ENCODE data around the gene ABCA2. TPM values are rescaled to one million over a fixed set of nuclear protein-coding genes. Genes with fewer than 3 reads are reported as not detected.
A peak's percentile ranks its signal among the peaks of the same experiment; 100 is the strongest.

Gene ABCA2
- total RNA-seq, 4 donors from 2014 or later, result 51.1 to 204 (median 96.5) TPM

DNA sequence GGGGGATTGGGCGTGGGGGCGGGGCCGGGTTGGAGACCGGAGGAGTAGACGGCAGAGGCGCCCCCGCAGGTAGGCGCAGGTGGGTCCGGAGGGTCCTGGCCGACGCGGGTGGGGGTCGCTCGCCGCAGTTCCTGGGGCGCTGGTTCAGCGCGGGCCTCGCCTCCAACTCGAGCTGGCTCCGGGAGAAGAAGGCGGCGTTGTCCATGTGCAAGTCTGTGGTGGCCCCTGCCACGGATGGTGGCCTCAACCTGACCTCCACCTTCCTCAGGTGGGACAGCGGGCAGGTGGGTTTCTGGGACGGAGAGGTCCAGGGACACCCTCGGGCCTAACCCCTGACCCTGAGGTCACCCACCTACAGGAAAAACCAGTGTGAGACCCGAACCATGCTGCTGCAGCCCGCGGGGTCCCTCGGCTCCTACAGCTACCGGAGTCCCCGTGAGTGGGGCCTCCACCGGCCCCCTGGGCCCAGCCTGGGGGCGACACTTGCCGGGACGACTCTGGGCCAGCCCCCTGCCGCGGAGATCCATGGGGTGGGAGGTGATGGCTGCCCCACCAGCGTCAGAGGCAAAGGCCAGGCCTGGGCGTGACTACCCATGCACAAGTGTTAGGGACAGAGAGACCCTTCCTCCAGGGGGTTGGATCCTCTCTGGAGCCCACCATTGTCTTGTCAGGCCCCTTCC, 49.0 kb downstream of the ABCA2 start:
- intact Hi-C loops (cut with DNase I; ENCODE audit: low total_unique reads), result no loop called here
- 62% methylated on average over 37 of the region's 41 CpGs; no CpG with 5 or more reads in 1 of the 2 donors for WGBS, 2 donors (ENCODE audit: low coverage in 1 of 2)
- Histone ChIP-seq H3K27me3 (peaks cover 15% of the 10 kb centered on the region), H3K27ac (no peak overlapping the region), H3K36me3 (no peaks in the 10 kb centered on the region), H3K9me3 (no peaks in the 10 kb centered on the region), H3K4me3 (no peak overlapping the region), H3K4me1 (peaks cover 0 to 19% (median 8%) of the 10 kb centered on the region in 4 donors)
- TF ChIP-seq POLR2A (IDR thresholded peaks at IDR 0.05) (no peak), POLR2AphosphoS5 (IDR thresholded peaks at IDR 0.05) (no peak), EP300 (IDR thresholded peaks at IDR 0.05; ENCODE audit: low read depth) (no peak)
- TF ChIP-seq, protein P1, sequence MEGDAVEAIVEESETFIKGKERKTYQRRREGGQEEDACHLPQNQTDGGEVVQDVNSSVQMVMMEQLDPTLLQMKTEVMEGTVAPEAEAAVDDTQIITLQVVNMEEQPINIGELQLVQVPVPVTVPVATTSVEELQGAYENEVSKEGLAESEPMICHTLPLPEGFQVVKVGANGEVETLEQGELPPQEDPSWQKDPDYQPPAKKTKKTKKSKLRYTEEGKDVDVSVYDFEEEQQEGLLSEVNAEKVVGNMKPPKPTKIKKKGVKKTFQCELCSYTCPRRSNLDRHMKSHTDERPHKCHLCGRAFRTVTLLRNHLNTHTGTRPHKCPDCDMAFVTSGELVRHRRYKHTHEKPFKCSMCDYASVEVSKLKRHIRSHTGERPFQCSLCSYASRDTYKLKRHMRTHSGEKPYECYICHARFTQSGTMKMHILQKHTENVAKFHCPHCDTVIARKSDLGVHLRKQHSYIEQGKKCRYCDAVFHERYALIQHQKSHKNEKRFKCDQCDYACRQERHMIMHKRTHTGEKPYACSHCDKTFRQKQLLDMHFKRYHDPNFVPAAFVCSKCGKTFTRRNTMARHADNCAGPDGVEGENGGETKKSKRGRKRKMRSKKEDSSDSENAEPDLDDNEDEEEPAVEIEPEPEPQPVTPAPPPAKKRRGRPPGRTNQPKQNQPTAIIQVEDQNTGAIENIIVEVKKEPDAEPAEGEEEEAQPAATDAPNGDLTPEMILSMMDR (IDR thresholded peaks at IDR 0.05), result no peak
- DNase-seq, result no peak
- in situ Hi-C loops (cut with MboI; ENCODE audit: low pct_ligation_motif_present in 1 of 4, low pct_unique_long_range_greater_than_20kb in 1 of 4, low sequenced_read_pairs in 3 of 4), result no loop called here

DNA sequence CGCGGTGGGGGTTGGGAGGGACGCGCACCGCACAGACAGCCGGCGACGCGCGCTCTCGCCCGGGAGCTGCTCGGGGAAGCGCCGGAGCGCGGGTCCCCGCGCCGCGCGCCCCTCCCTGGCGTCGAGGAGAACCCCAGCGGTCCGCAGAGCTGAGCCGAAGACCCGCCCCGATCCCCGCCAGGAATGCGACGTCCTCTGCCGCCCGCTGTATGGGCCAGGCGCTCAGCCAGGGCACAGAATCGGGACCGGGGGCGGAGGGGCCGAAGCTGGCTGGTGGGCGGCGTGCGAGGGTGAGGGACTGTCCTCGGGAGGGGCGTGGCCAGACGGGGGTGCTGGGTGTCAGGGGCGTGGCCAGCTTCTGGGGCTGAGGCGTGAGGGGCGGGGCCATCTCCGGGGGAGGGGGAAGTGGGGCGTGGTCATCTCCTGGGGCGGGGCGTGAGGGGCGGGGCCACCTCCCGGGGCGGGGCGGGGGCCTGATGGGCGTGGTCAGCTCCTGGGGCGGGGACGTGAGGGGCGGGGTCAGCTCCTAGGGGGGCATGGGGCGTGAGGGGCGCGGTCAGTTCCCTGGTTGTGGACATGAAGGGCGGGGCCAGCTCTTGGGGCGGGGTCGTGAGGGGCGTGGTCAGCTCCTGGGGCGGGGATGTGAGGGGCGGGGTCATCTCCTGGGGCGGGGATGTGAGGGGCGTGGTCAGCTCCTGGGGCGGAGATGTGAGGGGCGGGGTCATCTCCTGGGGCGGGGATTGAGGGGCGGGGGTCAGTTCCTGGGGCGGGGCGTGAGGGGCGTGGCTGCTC, 49.8 kb downstream of the ABCA2 start:
- Histone ChIP-seq H3K36me3 (no peaks in the 10 kb centered on the region), H3K9me3 (no peaks in the 10 kb centered on the region), H3K27me3 (peaks cover 8% of the 10 kb centered on the region), H3K4me3 (peak overlapping the region; percentile 19 to 55 (median 30)), H3K4me1 (peaks cover 0 to 19% (median 8%) of the 10 kb centered on the region in 4 donors), H3K27ac (peak overlapping the region; percentile 14 to 35 (median 30))
- WGBS, 2 donors (ENCODE audit: low coverage in 1 of 2), result 11% methylated on average over 44 of the region's 78 CpGs; no CpG with 5 or more reads in 1 of the 2 donors
- no peak for TF ChIP-seq POLR2AphosphoS5 (IDR thresholded peaks at IDR 0.05)
- no peak for TF ChIP-seq POLR2A (IDR thresholded peaks at IDR 0.05)
- no peak for TF ChIP-seq EP300 (IDR thresholded peaks at IDR 0.05; ENCODE audit: low read depth)
- TF ChIP-seq, protein P1 (IDR thresholded peaks at IDR 0.05), result no peak
- in situ Hi-C loops (cut with MboI; ENCODE audit: low pct_ligation_motif_present in 1 of 4, low pct_unique_long_range_greater_than_20kb in 1 of 4, low sequenced_read_pairs in 3 of 4), result no loop called here
- peak; percentile 65 for DNase-seq
- intact Hi-C loops (cut with DNase I; ENCODE audit: low total_unique reads), result no loop called here

DNA sequence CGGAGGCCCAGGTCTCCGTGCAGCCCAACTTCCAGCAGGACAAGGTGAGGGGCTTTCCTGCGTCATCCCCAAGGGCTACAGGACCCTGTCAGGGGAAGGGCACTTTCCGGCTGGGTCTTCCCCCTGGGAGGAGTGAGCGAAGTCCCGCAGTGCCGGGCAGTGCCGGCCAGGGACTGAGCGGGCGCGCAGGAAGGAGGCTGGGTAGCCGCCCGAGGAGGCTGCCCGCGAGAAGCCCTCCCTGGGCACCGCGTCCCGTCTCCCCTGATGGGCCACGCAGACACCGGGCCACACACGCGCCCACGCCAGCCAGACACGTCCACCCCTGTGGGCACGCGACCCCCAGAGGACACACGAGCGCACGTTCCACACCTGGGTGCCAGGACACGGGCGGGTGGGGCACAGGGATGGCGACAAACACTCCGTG, 50.4 kb downstream of the ABCA2 start:
- H3K4me3 ChIP-seq, result peak overlapping the region; percentile 19 to 55 (median 30)
- in situ Hi-C loops (cut with MboI; ENCODE audit: low pct_ligation_motif_present in 1 of 4, low pct_unique_long_range_greater_than_20kb in 1 of 4, low sequenced_read_pairs in 3 of 4) (no loop called here), intact Hi-C loops (cut with DNase I; ENCODE audit: low total_unique reads) (no loop called here)
- 21% methylated on average over 18 of the region's 33 CpGs; no CpG with 5 or more reads in 1 of the 2 donors for WGBS, 2 donors (ENCODE audit: low coverage in 1 of 2)
- H3K9me3 ChIP-seq, result no peaks in the 10 kb centered on the region
- peaks cover 6% of the 10 kb centered on the region for H3K27me3 ChIP-seq
- peaks cover 0 to 19% (median 8%) of the 10 kb centered on the region in 4 donors for H3K4me1 ChIP-seq
- peak overlapping the region; percentile 14 to 35 (median 30) for H3K27ac ChIP-seq
- TF ChIP-seq EP300 (IDR thresholded peaks at IDR 0.05; ENCODE audit: low read depth), result no peak
- no peak for TF ChIP-seq POLR2A (IDR thresholded peaks at IDR 0.05)
- TF ChIP-seq, protein P1 (IDR thresholded peaks at IDR 0.05), result no peak
- TF ChIP-seq POLR2AphosphoS5 (IDR thresholded peaks at IDR 0.05), result no peak
- H3K36me3 ChIP-seq, result no peaks in the 10 kb centered on the region
- DNase-seq, result no peak

DNA sequence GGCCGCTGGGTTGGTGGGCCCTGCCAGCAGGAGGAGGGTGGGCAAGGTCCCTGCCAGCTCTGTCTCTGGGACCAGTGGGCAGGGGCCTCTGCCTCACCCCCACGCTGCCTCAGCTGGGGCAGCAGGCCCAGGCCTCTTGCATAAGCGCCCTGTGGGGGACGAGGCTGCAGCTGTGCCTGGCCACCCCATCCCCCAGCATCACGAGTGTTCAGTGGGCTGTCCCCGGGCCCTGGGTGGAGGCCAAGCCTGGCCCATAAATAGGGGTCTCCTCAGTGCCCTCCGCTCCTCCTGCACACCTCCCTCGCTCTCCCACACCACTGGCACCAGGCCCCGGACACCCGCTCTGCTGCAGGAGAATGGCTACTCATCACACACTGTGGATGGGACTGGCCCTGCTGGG, 50.8 kb downstream of the ABCA2 start, which contains the start of gene PTGDS:
Gene PTGDS, plus strand, starts transcription at position 282 of the 400 bp plus-strand sequence. Its CDS starts 75 bp downstream, at position 357.
- WGBS, 2 donors (ENCODE audit: low coverage in 1 of 2), result 77% methylated on average over 10 of the region's 10 CpGs; no CpG with 5 or more reads in 1 of the 2 donors
- Histone ChIP-seq H3K4me3 (peak within 1 kb of the TSS; percentile 19 to 55 (median 30)), H3K4me1 (peaks cover 0 to 19% (median 8%) of the 10 kb centered on the region in 4 donors), H3K27ac (peak within 1 kb of the TSS; percentile 14 to 35 (median 30)), H3K27me3 (peaks cover 5% of the 10 kb centered on the region), H3K36me3 (no peaks in the 10 kb centered on the region), H3K9me3 (no peaks in the 10 kb centered on the region)
- intact Hi-C loops (cut with DNase I; ENCODE audit: low total_unique reads), result no loop called here
- in situ Hi-C loops (cut with MboI; ENCODE audit: low pct_ligation_motif_present in 1 of 4, low pct_unique_long_range_greater_than_20kb in 1 of 4, low sequenced_read_pairs in 3 of 4), result no loop called here
- TF ChIP-seq, protein P1 (IDR thresholded peaks at IDR 0.05), result no peak
- TF ChIP-seq POLR2AphosphoS5 (IDR thresholded peaks at IDR 0.05), result no peak
- TF ChIP-seq EP300 (IDR thresholded peaks at IDR 0.05; ENCODE audit: low read depth), result no peak
- TF ChIP-seq POLR2A (IDR thresholded peaks at IDR 0.05), result no peak
- DNase-seq, result no peak

Measured in transverse colon (tissue), 4 donors.